RPMI8226 (cell line): ENCODE results near the gene SPRY1.

ENCODE experiments used
- DNase-seq: peaks from one replicate; pipeline ENCODE4 v3.0.0-alpha.2; 2015

The SPRY1 gene

GRCh38 chr4:123446865-123447474 lies 50.4 kb downstream of the SPRY1 start:
- no peak for DNase-seq

GRCh38 chr4:123449362-123449761 lies 52.8 kb downstream of the SPRY1 start:
- DNase-seq: no peak

GRCh38 chr4:123449780-123450179 lies 53.2 kb downstream of the SPRY1 start:
- peak; percentile 6 for DNase-seq

GRCh38 chr4:123450393-123450792 lies 53.8 kb downstream of the SPRY1 start:
- no peak for DNase-seq

GRCh38 chr4:123452616-123453015 lies 56.0 kb downstream of the SPRY1 start:
- DNase-seq: peak; percentile 64

- DNase-seq: no peak
Measured at GRCh38 chr4:123453061-123453680, 56.6 kb downstream of the SPRY1 start.
